Activated naive CD8-positive, alpha-beta T cell (primary cell): ENCODE results near the gene EEF1A2.

ENCODE experiments used
- H3K27ac Mint-ChIP-seq: one replicate; pipeline ENCODE4 v1.8.0; 2021; ENCODE audit warnings: mixed read lengths
- H3K27me3 Mint-ChIP-seq: one replicate; pipeline ENCODE4 v1.8.0; 2021; ENCODE audit warnings: mixed read lengths
- H3K36me3 Mint-ChIP-seq: one replicate; pipeline ENCODE4 v1.8.0; 2021; ENCODE audit warnings: mixed read lengths
- H3K4me1 Mint-ChIP-seq: one replicate; pipeline ENCODE4 v1.8.0; 2021; ENCODE audit warnings: low read depth, mixed read lengths
- H3K4me3 Mint-ChIP-seq: one replicate; pipeline ENCODE4 v1.8.0; 2021; ENCODE audit warnings: mild to moderate bottlenecking, mixed read lengths
- H3K9me3 Mint-ChIP-seq: one replicate; pipeline ENCODE4 v1.8.0; 2021; ENCODE audit warnings: low read depth, mixed read lengths

Gene EEF1A2

GRCh38 chr20:63443606-63444395, 55.1 kb downstream of the EEF1A2 start:
- Mint-ChIP-seq H3K27ac (no peak overlapping the region), H3K27me3 (peaks cover 4% of the 10 kb centered on the region), H3K9me3 (no peaks in the 10 kb centered on the region), H3K4me1 (peaks cover 15% of the 10 kb centered on the region), H3K4me3 (no peak overlapping the region), H3K36me3 (no peaks in the 10 kb centered on the region)

- H3K4me1 Mint-ChIP-seq, result peaks cover 15% of the 10 kb centered on the region
- no peaks in the 10 kb centered on the region for H3K36me3 Mint-ChIP-seq
- no peaks in the 10 kb centered on the region for H3K9me3 Mint-ChIP-seq
- H3K27ac Mint-ChIP-seq, result no peak overlapping the region
- no peak overlapping the region for H3K4me3 Mint-ChIP-seq
- peaks cover 1% of the 10 kb centered on the region for H3K27me3 Mint-ChIP-seq
These were observed 56.8 kb downstream of the EEF1A2 start for GRCh38 chr20:63442100-63442493.

GRCh38 chr20:63441136-63442099, 57.5 kb downstream of the EEF1A2 start:
- Mint-ChIP-seq H3K4me1 (peaks cover 15% of the 10 kb centered on the region), H3K4me3 (peak overlapping the region; percentile 69), H3K36me3 (no peaks in the 10 kb centered on the region), H3K27me3 (peaks cover 1% of the 10 kb centered on the region), H3K9me3 (no peaks in the 10 kb centered on the region), H3K27ac (no peak overlapping the region)

- H3K36me3 Mint-ChIP-seq, result no peaks in the 10 kb centered on the region
- no peak overlapping the region for H3K27ac Mint-ChIP-seq
- peaks cover 15% of the 10 kb centered on the region for H3K4me1 Mint-ChIP-seq
- H3K9me3 Mint-ChIP-seq, result no peaks in the 10 kb centered on the region
- no peak overlapping the region for H3K4me3 Mint-ChIP-seq
- H3K27me3 Mint-ChIP-seq, result peaks cover 1% of the 10 kb centered on the region
These were observed 58.4 kb downstream of the EEF1A2 start for GRCh38 chr20:63440366-63440955.

GRCh38 chr20:63439866-63440265, 59.0 kb downstream of the EEF1A2 start:
- Mint-ChIP-seq H3K4me3 (no peak overlapping the region), H3K27ac (no peak overlapping the region), H3K36me3 (no peaks in the 10 kb centered on the region), H3K27me3 (peaks cover 1% of the 10 kb centered on the region), H3K9me3 (no peaks in the 10 kb centered on the region), H3K4me1 (peaks cover 18% of the 10 kb centered on the region)

- no peaks in the 10 kb centered on the region for H3K36me3 Mint-ChIP-seq
- no peak overlapping the region for H3K4me3 Mint-ChIP-seq
- no peak overlapping the region for H3K27ac Mint-ChIP-seq
- H3K4me1 Mint-ChIP-seq, result peaks cover 23% of the 10 kb centered on the region
- peaks cover 1% of the 10 kb centered on the region for H3K27me3 Mint-ChIP-seq
- H3K9me3 Mint-ChIP-seq, result no peaks in the 10 kb centered on the region
These were observed 60.8 kb downstream of the EEF1A2 start for GRCh38 chr20:63438121-63438520.
